RWPE1 (cell line): Measurements from ENCODE around the gene KCNQ1.

Experiments
- CTCF ChIA-PET: fragments of 350-600 bp; sonication (Branson Sonifier 250); formaldehyde crosslinking; extraction: SDS; loops from one replicate; lab custom pipeline; 2021; lab: Yijun Ruan, JAX
- POLR2A ChIA-PET: fragments of 400-600 bp; formaldehyde crosslinking; extraction: SDS; loops from one replicate; lab custom pipeline; 2020; ENCODE audit warnings: antibody characterized with exemption; ENCODE audit not compliant: low non-redundant PET; lab: Yijun Ruan, JAX
- DNase-seq: peaks from one replicate; pipeline ENCODE4 v3.0.0; 2012; ENCODE audit warnings: low spot score
- H3K27ac ChIP-seq: fragments of 450-650 bp; 2 replicates; pipeline ENCODE4 v1.5.1; 2017
- CTCF ChIP-seq: fragments of 450-650 bp; conservative IDR thresholded peaks from 2 replicates; pipeline ENCODE4 v1.5.1; 2017; ENCODE audit warnings: low read depth, mild to moderate bottlenecking

Gene KCNQ1

DNA sequence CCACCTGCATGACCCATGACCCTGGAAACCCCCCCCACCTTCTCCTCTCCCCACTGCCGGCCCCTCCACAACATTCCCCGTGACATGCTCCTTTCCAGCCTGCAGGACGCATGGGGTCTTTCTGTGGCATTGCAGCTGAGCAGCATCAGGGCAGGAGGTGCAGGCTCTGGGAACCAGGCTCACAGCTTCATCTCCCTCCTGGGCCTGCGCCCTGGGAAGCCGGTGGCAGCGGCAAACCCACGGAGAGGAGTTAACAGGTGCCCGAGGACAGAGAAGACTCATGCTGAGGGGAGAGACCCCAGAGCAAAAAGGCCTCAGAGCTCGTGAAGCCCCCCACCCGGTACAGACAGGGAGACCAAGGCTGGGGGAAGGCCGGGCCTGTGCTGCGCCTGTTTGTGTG, 408.6 kb downstream of the KCNQ1 start:
- CTCF ChIA-PET, result no interaction called here
- H3K27ac ChIP-seq, result no peak overlapping the region
- POLR2A ChIA-PET, result no interaction called here
- TF ChIP-seq CTCF, result no peak
- no peak for DNase-seq

GRCh38 chr11:2853997-2854560, 409.3 kb downstream of the KCNQ1 start:
- CTCF ChIA-PET, result no interaction called here
- DNase-seq, result no peak
- no peak for TF ChIP-seq CTCF
- POLR2A ChIA-PET, result no interaction called here
- H3K27ac ChIP-seq, result no peak overlapping the region

- no peak for DNase-seq
- TF ChIP-seq CTCF, result no peak
- H3K27ac ChIP-seq, result no peak overlapping the region
- POLR2A ChIA-PET, result no interaction called here
- CTCF ChIA-PET, result no interaction called here
Measured at GRCh38 chr11:2855162-2855561, 410.4 kb downstream of the KCNQ1 start.

DNA sequence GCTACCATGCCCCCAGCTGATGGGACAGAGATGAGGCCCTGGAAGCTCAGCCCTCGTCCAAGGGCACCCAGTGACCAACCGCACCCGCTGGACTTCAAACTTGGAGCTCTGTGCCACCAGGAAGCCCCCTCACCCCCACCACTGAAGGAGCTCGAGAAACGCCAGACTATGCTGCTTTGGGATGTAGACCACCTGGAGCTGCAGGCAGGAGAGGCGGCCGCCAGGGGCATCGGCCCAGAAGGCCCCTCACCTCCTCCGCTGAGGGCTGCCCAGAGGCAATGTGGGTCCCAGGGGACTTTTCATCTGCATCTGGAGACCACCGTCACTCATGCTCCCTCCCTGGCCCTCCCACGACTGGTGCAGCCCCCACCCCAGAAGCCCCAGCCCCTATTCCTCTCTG, 412.5 kb downstream of the KCNQ1 start:
- ChIA-PET CTCF (interaction anchor here (0.6 kb wide), 1 partner anchor 35 kb away, joined by 6 read pairs; no protein-coding TSS in a partner anchor), POLR2A (no interaction called here)
- no peak for DNase-seq
- no peak overlapping the region for H3K27ac ChIP-seq
- no peak for TF ChIP-seq CTCF

GRCh38 chr11:2857918-2858317, 413.1 kb downstream of the KCNQ1 start:
- CTCF ChIA-PET, result no interaction called here
- POLR2A ChIA-PET, result no interaction called here
- DNase-seq, result no peak
- no peak for TF ChIP-seq CTCF
- H3K27ac ChIP-seq, result no peak overlapping the region

- H3K27ac ChIP-seq, result no peak overlapping the region
- no peak for TF ChIP-seq CTCF
- no peak for DNase-seq
- POLR2A ChIA-PET, result interaction anchor here (0.5 kb wide), 1 partner anchor 438 kb away, joined by 3 read pairs; no protein-coding TSS in a partner anchor
- CTCF ChIA-PET, result interaction anchor here (0.5 kb wide), 1 partner anchor 79 kb away, joined by 3 read pairs; no protein-coding TSS in a partner anchor
Measured at GRCh38 chr11:2858995-2859698, 414.3 kb downstream of the KCNQ1 start.
